K562 (cell line): ENCODE measurements around the gene EIF2S2. TPM values are rescaled to one million over a fixed set of nuclear protein-coding genes. Genes with fewer than 3 reads are reported as not detected.
A peak's percentile ranks its signal among the peaks of the same experiment; 100 is the strongest.

ENCODE experiments used
- CBFA2T3 ChIP-seq: fragments of 450-650 bp; IDR thresholded peaks from 2 replicates; pipeline ENCODE4 v1.6.1; 2017
- CREM ChIP-seq: IDR thresholded peaks from 2 replicates; pipeline ENCODE4 v1.6.1; 2014; ENCODE audit warnings: antibody characterized with exemption, low read depth
- DLX4 ChIP-seq: fragments of 250-450 bp; sonication (Bioruptor Pico); IDR thresholded peaks from 2 replicates; pipeline ENCODE4 v1.6.1; 2021; ENCODE audit warnings: mild to moderate bottlenecking
- HMG20B ChIP-seq: fragments of 250-450 bp; sonication (Bioruptor Pico); IDR thresholded peaks from 2 replicates; pipeline ENCODE4 v1.5.0; 2021; ENCODE audit warnings: mild to moderate bottlenecking
- HMGXB4 ChIP-seq: sonication (generic); formaldehyde crosslinking; IDR thresholded peaks from 2 replicates; pipeline ENCODE4 v1.8.1; 2023; ENCODE audit warnings: mild to moderate bottlenecking, missing genetic modification reagents
- LCOR ChIP-seq: sonication (generic); formaldehyde crosslinking; IDR thresholded peaks from 2 replicates; pipeline ENCODE4 v1.8.0; 2022; ENCODE audit warnings: mild to moderate bottlenecking, missing genetic modification reagents
- NFYB ChIP-seq: IDR thresholded peaks from 2 replicates; pipeline ENCODE4 v1.6.1; 2011; ENCODE audit warnings: mild to moderate bottlenecking, moderate library complexity; ENCODE audit not compliant: insufficient read length; ENCODE audit errors: extremely low read depth
- PCBP1 ChIP-seq: fragments of 200-400 bp; formaldehyde crosslinking; IDR thresholded peaks from 2 replicates; pipeline ENCODE4 v1.6.1; 2018; ENCODE audit warnings: mild to moderate bottlenecking, low read depth, low read length; ENCODE audit not compliant: poor library complexity, severe bottlenecking
- PHF21A ChIP-seq: fragments of 450-650 bp; IDR thresholded peaks from 2 replicates; pipeline ENCODE4 v1.6.1; 2017; ENCODE audit warnings: low read depth, borderline replicate concordance
- PTRF ChIP-seq: fragments of 450-650 bp; IDR thresholded peaks from 2 replicates; pipeline ENCODE4 v1.6.1; 2016; ENCODE audit warnings: mild to moderate bottlenecking, missing genetic modification characterization, missing compliant biosample characterization
- RFX5 ChIP-seq: IDR thresholded peaks from 2 replicates; pipeline ENCODE4 v1.6.1; 2011; ENCODE audit warnings: low read depth, mild to moderate bottlenecking, improper control_type of control experiment, low read length
- SAFB ChIP-seq: fragments of 200-400 bp; formaldehyde crosslinking; IDR thresholded peaks from 2 replicates; pipeline ENCODE4 v1.6.1; 2017; ENCODE audit warnings: low read depth, low read length, borderline replicate concordance
- SMAD1 ChIP-seq: fragments of 150-350 bp; IDR thresholded peaks from 2 replicates; pipeline ENCODE4 v1.6.1; 2014; ENCODE audit warnings: low read length, low read depth; ENCODE audit not compliant: partially characterized antibody
- TAF9B ChIP-seq: fragments of 450-650 bp; IDR thresholded peaks from 2 replicates; pipeline ENCODE4 v1.6.1; 2018; ENCODE audit warnings: mild to moderate bottlenecking; ENCODE audit not compliant: partially characterized antibody
- TEAD1 ChIP-seq, 2 experiments: fragments of 450-650 bp in 1 of 2; sonication (generic) in 1 of 2; formaldehyde crosslinking; IDR thresholded peaks; 2 replicates each; pipeline versions ENCODE4 v1.4.0 to v1.8.0; 2020 to 2022; ENCODE audit warnings: mild to moderate bottlenecking in 2 of 2, missing genetic modification reagents in 1 of 2
- U2AF1 ChIP-seq: fragments of 200-400 bp; formaldehyde crosslinking; optimal IDR thresholded peaks from 2 replicates; pipeline ENCODE3; 2017; ENCODE audit warnings: mild to moderate bottlenecking, low read depth, low read length, moderate library complexity
- ZNF445 ChIP-seq: fragments of 250-450 bp; sonication (Bioruptor Pico); IDR thresholded peaks from 2 replicates; pipeline ENCODE4 v1.4.0; 2020; ENCODE audit warnings: low read depth, mild to moderate bottlenecking, moderate library complexity
- ZNF583 ChIP-seq: fragments of 250-450 bp; sonication (Bioruptor Pico); IDR thresholded peaks from 2 replicates; pipeline ENCODE4 v1.4.0; 2020
- ZNF696 ChIP-seq: fragments of 250-450 bp; sonication (Bioruptor Pico); conservative IDR thresholded peaks from 2 replicates; pipeline ENCODE4 v1.4.0; 2020; ENCODE audit warnings: mild to moderate bottlenecking, moderate library complexity
- polyA plus RNA-seq, 8 experiments: library from polyadenylated mRNA; depleted of rRNA in 4 of 8; stranded (reverse) in 5 of 8; unstranded in 3 of 8; fragments of >200 nt; fragmentation: Nextera tagmentation in 2 of 8; fragmentation: Illumina TruSeq in 1 of 8; extraction: Ambion mirVana in 2 of 8; extraction: Trizol in 1 of 8; gene quantifications; 2 replicates each; pipeline versions ENCODE4 v1.2.1 to v1.2.3, GENCODE V29; 2011 to 2014; ENCODE audit warnings: inconsistent platforms in 1 of 8, missing spikeins in 1 of 8
- total RNA-seq, 7 experiments: library from RNA; depleted of rRNA in 6 of 7; stranded (reverse); fragments of >200 nt in 6 of 7; fragmentation: Illumina TruSeq in 2 of 7; extraction: Trizol in 2 of 7; gene quantifications; 2 replicates each; pipeline versions ENCODE4 v1.2.1 to v1.2.3, GENCODE V29; 2011 to 2021; ENCODE audit warnings: low replicate concordance in 1 of 7
- TF ChIP-seq, protein P1 (sequence below): sonication (generic); formaldehyde crosslinking; IDR thresholded peaks from 2 replicates; pipeline ENCODE4 v1.9.0; 2022; ENCODE audit warnings: mild to moderate bottlenecking, missing genetic modification reagents
- TF ChIP-seq, protein P2 (sequence below), 2 experiments: IDR thresholded peaks in 1 of 2; conservative IDR thresholded peaks in 1 of 2; 2 replicates each; pipeline ENCODE4 v1.6.1; 2016; ENCODE audit warnings: low read depth in 2 of 2, mild to moderate bottlenecking in 1 of 2, missing compliant biosample characterization in 1 of 2, missing genetic modification characterization in 1 of 2, moderate library complexity in 1 of 2
- TF ChIP-seq, protein P3 (sequence below): fragments of 250-450 bp; sonication (Bioruptor Pico); IDR thresholded peaks from 2 replicates; pipeline ENCODE4 v1.5.1; 2021; ENCODE audit warnings: mild to moderate bottlenecking

Gene EIF2S2
- total and polyA plus RNA-seq, 9 of the 15 experiments (the other 6 are each of a cell fraction or from before 2014, with no cell fraction given), result 79.7 to 220 (median 154) TPM

- no peak for TF ChIP-seq DLX4 (CRISPR knock-in tag)
- TF ChIP-seq, protein P1, sequence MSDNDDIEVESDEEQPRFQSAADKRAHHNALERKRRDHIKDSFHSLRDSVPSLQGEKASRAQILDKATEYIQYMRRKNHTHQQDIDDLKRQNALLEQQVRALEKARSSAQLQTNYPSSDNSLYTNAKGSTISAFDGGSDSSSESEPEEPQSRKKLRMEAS (CRISPR knock-in tag), result peak; percentile 83
- TF ChIP-seq HMGXB4 (CRISPR knock-in tag), result no peak
- peak; percentile 21 for TF ChIP-seq TAF9B
- TF ChIP-seq SMAD1, result no peak
- peak; percentile 38; the same call in 1 of the 2 replicates for TF ChIP-seq CBFA2T3
- TF ChIP-seq ZNF583 (CRISPR knock-in tag), result peak; percentile 21; the same call in 1 of the 2 replicates
- TF ChIP-seq, protein P2, sequence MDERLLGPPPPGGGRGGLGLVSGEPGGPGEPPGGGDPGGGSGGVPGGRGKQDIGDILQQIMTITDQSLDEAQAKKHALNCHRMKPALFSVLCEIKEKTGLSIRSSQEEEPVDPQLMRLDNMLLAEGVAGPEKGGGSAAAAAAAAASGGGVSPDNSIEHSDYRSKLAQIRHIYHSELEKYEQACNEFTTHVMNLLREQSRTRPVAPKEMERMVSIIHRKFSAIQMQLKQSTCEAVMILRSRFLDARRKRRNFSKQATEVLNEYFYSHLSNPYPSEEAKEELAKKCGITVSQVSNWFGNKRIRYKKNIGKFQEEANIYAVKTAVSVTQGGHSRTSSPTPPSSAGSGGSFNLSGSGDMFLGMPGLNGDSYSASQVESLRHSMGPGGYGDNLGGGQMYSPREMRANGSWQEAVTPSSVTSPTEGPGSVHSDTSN (CRISPR knock-in tag; IDR thresholded peaks at IDR 0.05; ENCODE audit: low read depth), result no peak
- TF ChIP-seq, protein P2 (tag; conservative IDR thresholded peaks at IDR 0.05; ENCODE audit: low read depth), result peak; percentile 56; the same call in 1 of the 2 replicates
- TF ChIP-seq HMG20B (CRISPR knock-in tag), result no peak
- TF ChIP-seq RFX5, result no peak
- TF ChIP-seq LCOR (CRISPR knock-in tag), result 0 out of 2 replicates have a peak, but pooled peaks have one; percentile 35
- no peak for TF ChIP-seq ZNF696
- no peak for TF ChIP-seq PCBP1
- TF ChIP-seq ZNF445 (CRISPR knock-in tag), result no peak
- TF ChIP-seq NFYB, result no peak
- no peak for TF ChIP-seq PTRF (tag)
- TF ChIP-seq PHF21A, result no peak
- TF ChIP-seq U2AF1, result no peak
- TF ChIP-seq SAFB, result no peak
- TF ChIP-seq, protein P3, sequence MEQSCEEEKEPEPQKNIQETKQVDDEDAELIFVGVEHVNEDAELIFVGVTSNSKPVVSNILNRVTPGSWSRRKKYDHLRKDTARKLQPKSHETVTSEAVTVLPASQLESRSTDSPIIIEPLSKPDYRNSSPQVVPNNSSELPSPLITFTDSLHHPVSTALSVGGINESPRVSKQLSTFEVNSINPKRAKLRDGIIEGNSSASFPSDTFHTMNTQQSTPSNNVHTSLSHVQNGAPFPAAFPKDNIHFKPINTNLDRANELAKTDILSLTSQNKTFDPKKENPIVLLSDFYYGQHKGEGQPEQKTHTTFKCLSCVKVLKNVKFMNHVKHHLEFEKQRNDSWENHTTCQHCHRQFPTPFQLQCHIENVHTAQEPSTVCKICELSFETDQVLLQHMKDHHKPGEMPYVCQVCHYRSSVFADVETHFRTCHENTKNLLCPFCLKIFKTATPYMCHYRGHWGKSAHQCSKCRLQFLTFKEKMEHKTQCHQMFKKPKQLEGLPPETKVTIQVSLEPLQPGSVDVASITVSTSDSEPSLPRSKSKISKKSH (CRISPR knock-in tag), result no peak
- TF ChIP-seq TEAD1 (CRISPR knock-in tag; IDR thresholded peaks at IDR 0.05), result peak in 1 of 2 experiments; percentile 66; a peak in 2 of 4 replicates
- TF ChIP-seq CREM, result peak; percentile 50
Observed at GRCh38 chr20:34083137-34083536, 28.9 kb downstream of the EIF2S2 start (continued).
